SK-N-SH (cell line): ENCODE results near the gene SLC29A1.

Source experiments
- CTCF ChIP-seq: fragments of 200-600 bp; sonication (generic); IDR thresholded peaks from 2 replicates; pipeline ENCODE4 v1.6.1; 2017; ENCODE audit warnings: antibody characterized with exemption, mild to moderate bottlenecking, moderate library complexity
- ELF1 ChIP-seq: IDR thresholded peaks from 2 replicates; pipeline ENCODE4 v1.4.0; 2012
- EP300 ChIP-seq, 2 experiments: IDR thresholded peaks; 2 replicates each; pipeline versions ENCODE4 v1.4.0 to v1.6.1; 2012; ENCODE audit warnings: borderline replicate concordance in 1 of 2, low read depth in 1 of 2, low read length in 1 of 2
- EZH2phosphoT487 ChIP-seq: fragments of 200-600 bp; sonication (generic); IDR thresholded peaks from 2 replicates; pipeline ENCODE4 v1.6.1; 2017; ENCODE audit warnings: low read depth, mixed run types, mild to moderate bottlenecking, antibody characterized with exemption, moderate library complexity, borderline replicate concordance
- FOSL2 ChIP-seq: IDR thresholded peaks from 2 replicates; pipeline ENCODE4 v1.4.0; 2012; ENCODE audit warnings: low read depth, mild to moderate bottlenecking, moderate library complexity, borderline replicate concordance
- FOXM1 ChIP-seq: IDR thresholded peaks from 2 replicates; pipeline ENCODE4 v1.4.0; 2012; ENCODE audit warnings: low read depth, mild to moderate bottlenecking
- POLR2AphosphoS5 ChIP-seq: IDR thresholded peaks from 2 replicates; pipeline ENCODE4 v1.6.1; 2012; ENCODE audit warnings: low read depth, low read length
- RAD21 ChIP-seq: IDR thresholded peaks from 2 replicates; pipeline ENCODE4 v1.6.1; 2012; ENCODE audit warnings: mild to moderate bottlenecking, low read length
- REST ChIP-seq: IDR thresholded peaks from 2 replicates; pipeline ENCODE4 v1.6.1; 2012; ENCODE audit warnings: mild to moderate bottlenecking, low read depth, low read length, moderate library complexity
- RXRA ChIP-seq: IDR thresholded peaks from 2 replicates; pipeline ENCODE4 v1.4.0; 2012; ENCODE audit warnings: low read depth, mild to moderate bottlenecking, borderline replicate concordance
- SMC3 ChIP-seq: IDR thresholded peaks from 2 replicates; pipeline ENCODE4 v1.6.1; 2012; ENCODE audit warnings: low read depth, low read length, improper control_type of control experiment
- TEAD4 ChIP-seq: IDR thresholded peaks from 2 replicates; pipeline ENCODE4 v1.4.0; 2012; ENCODE audit warnings: mild to moderate bottlenecking, borderline replicate concordance; ENCODE audit not compliant: insufficient read depth
- USF2 ChIP-seq: fragments of 150-350 bp; IDR thresholded peaks from 2 replicates; pipeline ENCODE4 v1.6.1; 2017; ENCODE audit warnings: antibody characterized with exemption, low read length, low read depth, borderline replicate concordance
- YY1 ChIP-seq: IDR thresholded peaks from 2 replicates; pipeline ENCODE4 v1.4.0; 2012; ENCODE audit warnings: low read depth, mild to moderate bottlenecking

- no peak; the same call in 1 of the 2 replicates for TF ChIP-seq SMC3
- TF ChIP-seq CTCF = peak; percentile 67
- no peak for TF ChIP-seq RAD21
- peak; percentile 40; the same call in 1 of the 2 replicates for TF ChIP-seq POLR2AphosphoS5
- 0 out of 2 replicates have a peak, but pooled peaks have one; percentile 31 for TF ChIP-seq YY1
- TF ChIP-seq FOSL2 = no peak
- no peak for TF ChIP-seq REST
- no peak for TF ChIP-seq FOXM1
- 0 out of 2 replicates have a peak, but pooled peaks have one; percentile 10 for TF ChIP-seq TEAD4
- no peak for TF ChIP-seq RXRA
- TF ChIP-seq EZH2phosphoT487 = no peak
- TF ChIP-seq EP300 (IDR thresholded peaks at IDR 0.05; ENCODE audit: borderline replicate concordance in 1 of 2, low read depth in 1 of 2, low read length in 1 of 2) = no peak
- TF ChIP-seq USF2 = peak; percentile 92
- TF ChIP-seq ELF1 = no peak
These were observed 33.8 kb downstream of the SLC29A1 start, which contains the start of gene SLC35B2 for GRCh38 chr6:44257025-44257752.
